OCI-LY7 (cell line): ENCODE results near the gene FOXF1. TPM values are rescaled to one million over a fixed set of nuclear protein-coding genes. Genes with fewer than 3 reads are reported as not detected.

ENCODE experiments used
- BruUV-seq: library from RNA; stranded (reverse); fragments of 400-500 nt; replicated peaks from 2 replicates; lab custom pipeline; 2021; lab: Mats Ljungman, UMichigan
- CTCF ChIA-PET: fragments of 300-600 bp; sonication (Branson Sonifier 250); formaldehyde crosslinking; loops from one replicate; lab custom pipeline; 2022; ENCODE audit warnings: antibody characterized with exemption; ENCODE audit not compliant: unreplicated experiment; lab: Charles Lee
- POLR2A ChIA-PET: fragments of 300-600 bp; sonication (Branson Sonifier 250); formaldehyde crosslinking; loops from one replicate; lab custom pipeline; 2022; ENCODE audit warnings: antibody characterized with exemption; lab: Charles Lee
- DNase-seq: peaks from one replicate; pipeline ENCODE4 v3.0.0-alpha.2; 2015; ENCODE audit warnings: low spot score
- H2AFZ ChIP-seq: fragments of 200-600 bp; sonication (generic), shearing (Covaris generic); 2 replicates; pipeline ENCODE4 v1.6.1; 2014; ENCODE audit warnings: mild to moderate bottlenecking, antibody characterized with exemption, low read length, moderate library complexity
- H3K27ac ChIP-seq: fragments of 200-600 bp; sonication (generic); 2 replicates; pipeline ENCODE4 v1.5.1; 2014; ENCODE audit warnings: mixed run types, low read depth, mild to moderate bottlenecking, moderate library complexity, low read length, inconsistent platforms; ENCODE audit not compliant: poor library complexity, severe bottlenecking
- H3K36me3 ChIP-seq: fragments of 200-600 bp; sonication (generic); 2 replicates; pipeline ENCODE4 v1.6.1; 2014; ENCODE audit warnings: mild to moderate bottlenecking, antibody characterized with exemption, low read length, moderate library complexity, mixed read lengths; ENCODE audit not compliant: insufficient read depth
- H3K4me1 ChIP-seq: fragments of 200-600 bp; sonication (generic); 2 replicates; pipeline ENCODE4 v1.5.1; 2014; ENCODE audit warnings: mild to moderate bottlenecking, low read length; ENCODE audit not compliant: insufficient read depth, poor library complexity, severe bottlenecking
- H3K4me2 ChIP-seq: fragments of 200-600 bp; sonication (generic); 2 replicates; pipeline ENCODE4 v1.6.1; 2014; ENCODE audit warnings: mild to moderate bottlenecking, low read length
- H3K4me3 ChIP-seq: fragments of 200-600 bp; sonication (generic); 2 replicates; pipeline ENCODE4 v1.5.1; 2014; ENCODE audit warnings: mild to moderate bottlenecking, low read depth, low read length; ENCODE audit not compliant: poor library complexity, severe bottlenecking
- H3K79me2 ChIP-seq: fragments of 200-600 bp; sonication (generic); 2 replicates; pipeline ENCODE4 v1.6.1; 2016; ENCODE audit warnings: low read depth, mild to moderate bottlenecking, low read length, moderate library complexity, mixed read lengths; ENCODE audit not compliant: insufficient read depth
- H3K9me2 ChIP-seq: fragments of 200-600 bp; sonication (generic); 2 replicates; pipeline ENCODE4 v1.6.1; 2016; ENCODE audit warnings: mild to moderate bottlenecking, low read length, mixed read lengths; ENCODE audit not compliant: insufficient read depth
- H3K9me3 ChIP-seq: fragments of 200-600 bp; sonication (generic); 2 replicates; pipeline ENCODE4 v1.6.1; 2014; ENCODE audit warnings: mild to moderate bottlenecking, mixed run types, low read length, mixed read lengths
- H4K20me1 ChIP-seq: fragments of 200-600 bp; sonication (generic); 2 replicates; pipeline ENCODE4 v1.6.1; 2014; ENCODE audit warnings: mild to moderate bottlenecking, antibody characterized with exemption, low read length, moderate library complexity, mixed read lengths; ENCODE audit not compliant: insufficient read depth
- EZH2phosphoT487 ChIP-seq: fragments of 200-600 bp; sonication (generic); IDR thresholded peaks from 2 replicates; pipeline ENCODE4 v1.6.1; 2018; ENCODE audit warnings: low read depth, borderline replicate concordance, mild to moderate bottlenecking, mixed run types, antibody characterized with exemption, low read length, moderate library complexity, mixed read lengths
- intact Hi-C: fragments of 100-400 bp; cut with micrococcal nuclease; formaldehyde crosslinking; loops from one replicate; pipeline ENCODE4 v1.10.0; 2022; ENCODE audit not compliant: unreplicated experiment
- total RNA-seq, 2 experiments: library from RNA; depleted of rRNA in 1 of 2; stranded (reverse); fragments of >200 nt in 1 of 2; shearing (Covaris generic) in 1 of 2; gene quantifications; 2 replicates each; pipeline ENCODE4 v1.2.3, GENCODE V29; 2014 to 2022
- TF ChIP-seq, protein P1 (sequence below): fragments of 200-600 bp; sonication (generic); conservative IDR thresholded peaks from 2 replicates; pipeline ENCODE4 v1.5.1; 2014; ENCODE audit warnings: mild to moderate bottlenecking, antibody characterized with exemption, low read length, moderate library complexity, mixed read lengths

The FOXF1 gene
- total RNA-seq, 2 experiments from 2014 or later, result not detected

DNA sequence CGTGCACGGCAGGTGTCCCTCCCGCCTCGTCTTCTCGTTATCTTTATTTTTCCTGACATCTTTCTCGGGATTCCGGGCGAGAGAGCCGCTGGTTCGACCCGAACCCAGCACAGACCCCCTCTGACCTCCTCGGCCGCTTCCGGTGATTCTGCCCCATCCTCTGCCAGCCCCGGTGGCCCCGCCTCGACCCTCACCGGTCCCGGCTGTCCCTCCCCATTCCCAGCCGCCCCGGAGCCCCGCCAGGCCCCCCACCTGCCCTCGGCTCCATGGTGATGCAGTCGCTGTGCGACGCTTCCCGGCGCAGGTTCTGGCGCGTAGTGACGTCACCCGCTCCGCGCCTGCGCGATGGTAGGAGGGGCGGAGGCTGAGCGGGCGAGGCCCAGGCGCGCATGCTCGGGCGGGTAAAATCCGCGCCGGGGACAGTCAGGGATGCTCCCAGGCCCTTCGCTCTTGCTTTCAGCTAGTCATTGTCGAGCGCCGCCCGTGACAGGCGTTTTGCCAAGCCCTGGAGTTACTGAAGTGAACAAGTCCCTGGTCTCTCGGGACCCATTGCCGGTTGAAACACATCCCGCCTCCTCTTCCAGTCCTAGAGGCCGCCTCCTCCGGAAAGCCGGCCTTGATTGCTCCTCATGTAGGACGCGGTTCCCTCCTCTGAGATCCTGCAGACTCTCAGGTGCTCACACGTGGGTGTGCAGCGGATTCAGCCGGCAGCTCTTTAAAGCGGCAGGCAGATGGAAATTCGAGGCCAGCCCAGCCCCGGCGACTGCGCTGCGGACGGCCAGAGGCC, 44.8 kb downstream of the FOXF1 start, which contains the start of gene MTHFSD:
Gene MTHFSD (minus strand): TSS at position 319 of the 787 bp plus-strand sequence. CDS start 51 bp downstream, at position 268.
- ChIA-PET POLR2A (interaction anchor here (0.7 kb wide), 1 partner anchor 1534 kb away, joined by 4 read pairs; no protein-coding TSS in a partner anchor), CTCF (no interaction called here)
- peak; percentile 92 for DNase-seq
- Histone ChIP-seq H3K36me3 (peaks cover 9% of the 10 kb centered on the region; the same call in 1 of the 2 replicates), H2AFZ (peak within 1 kb of the TSS; percentile 83), H3K4me2 (peak within 1 kb of the TSS; percentile 92), H3K9me3 (no peaks in the 10 kb centered on the region), H3K27ac (peak within 1 kb of the TSS; percentile 38), H3K9me2 (no peaks in the 10 kb centered on the region), H3K4me1 (peaks cover 9% of the 10 kb centered on the region), H3K4me3 (peak within 1 kb of the TSS; percentile 78), H4K20me1 (no peaks in the 10 kb centered on the region), H3K79me2 (peaks cover 7% of the 10 kb centered on the region; the same call in 1 of the 2 replicates)
- TF ChIP-seq EZH2phosphoT487, result no peak
- TF ChIP-seq, protein P1, sequence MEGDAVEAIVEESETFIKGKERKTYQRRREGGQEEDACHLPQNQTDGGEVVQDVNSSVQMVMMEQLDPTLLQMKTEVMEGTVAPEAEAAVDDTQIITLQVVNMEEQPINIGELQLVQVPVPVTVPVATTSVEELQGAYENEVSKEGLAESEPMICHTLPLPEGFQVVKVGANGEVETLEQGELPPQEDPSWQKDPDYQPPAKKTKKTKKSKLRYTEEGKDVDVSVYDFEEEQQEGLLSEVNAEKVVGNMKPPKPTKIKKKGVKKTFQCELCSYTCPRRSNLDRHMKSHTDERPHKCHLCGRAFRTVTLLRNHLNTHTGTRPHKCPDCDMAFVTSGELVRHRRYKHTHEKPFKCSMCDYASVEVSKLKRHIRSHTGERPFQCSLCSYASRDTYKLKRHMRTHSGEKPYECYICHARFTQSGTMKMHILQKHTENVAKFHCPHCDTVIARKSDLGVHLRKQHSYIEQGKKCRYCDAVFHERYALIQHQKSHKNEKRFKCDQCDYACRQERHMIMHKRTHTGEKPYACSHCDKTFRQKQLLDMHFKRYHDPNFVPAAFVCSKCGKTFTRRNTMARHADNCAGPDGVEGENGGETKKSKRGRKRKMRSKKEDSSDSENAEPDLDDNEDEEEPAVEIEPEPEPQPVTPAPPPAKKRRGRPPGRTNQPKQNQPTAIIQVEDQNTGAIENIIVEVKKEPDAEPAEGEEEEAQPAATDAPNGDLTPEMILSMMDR, result no peak
- intact Hi-C loops, result no loop called here
- BruUV-seq, result no TSS peak

DNA sequence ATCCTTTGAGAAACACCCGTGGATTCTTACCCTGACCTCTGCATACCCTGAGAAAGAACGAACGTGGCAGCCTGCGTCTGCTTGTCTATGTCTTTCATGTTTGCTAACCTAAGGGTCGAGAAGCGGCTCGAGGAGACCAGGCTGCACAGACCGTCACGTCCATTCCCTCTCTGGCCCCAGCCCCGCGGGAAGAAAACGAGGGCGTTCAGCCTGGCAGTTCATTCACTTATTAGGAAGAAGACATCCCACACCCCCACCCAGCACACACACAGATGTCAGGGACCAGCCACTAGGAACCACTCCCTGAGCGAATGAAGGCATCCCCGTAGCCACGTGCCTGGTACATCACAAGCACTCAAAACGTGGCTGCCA, 45.4 kb downstream of the FOXF1 start:
- no peak for DNase-seq
- Histone ChIP-seq H3K79me2 (peaks cover 7% of the 10 kb centered on the region; the same call in 1 of the 2 replicates), H3K9me2 (no peaks in the 10 kb centered on the region), H3K4me3 (peak overlapping the region; percentile 78), H4K20me1 (no peaks in the 10 kb centered on the region), H3K9me3 (no peaks in the 10 kb centered on the region), H3K27ac (no peak overlapping the region), H3K4me1 (peaks cover 9% of the 10 kb centered on the region), H3K36me3 (peaks cover 9% of the 10 kb centered on the region; the same call in 1 of the 2 replicates), H2AFZ (peak overlapping the region; percentile 83), H3K4me2 (peak overlapping the region; percentile 92)
- ChIA-PET CTCF (no interaction called here), POLR2A (no interaction called here)
- intact Hi-C loops, result no loop called here
- TF ChIP-seq, protein P1, result no peak
- TF ChIP-seq EZH2phosphoT487, result no peak
- no TSS peak for BruUV-seq

DNA sequence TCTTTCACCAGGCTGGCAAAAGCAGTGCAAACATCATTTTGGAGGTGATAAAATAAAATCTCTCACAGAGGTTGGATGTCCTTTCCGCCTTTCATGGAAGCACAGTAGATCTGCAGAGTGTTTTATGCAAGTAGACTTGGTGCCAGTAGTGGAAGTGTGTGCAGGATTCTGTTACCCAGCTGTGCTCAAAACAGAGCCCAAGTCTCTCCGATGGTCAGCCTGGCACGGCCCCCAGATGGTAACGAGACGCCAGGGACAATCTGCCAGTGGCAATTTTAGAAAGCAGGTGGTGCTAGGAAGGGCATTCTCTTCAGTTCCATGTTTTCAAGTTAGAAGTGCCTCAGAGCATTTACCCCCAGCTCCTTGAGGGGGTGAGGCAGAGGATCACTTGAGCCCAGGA, 46.2 kb downstream of the FOXF1 start:
- POLR2A ChIA-PET, result no interaction called here
- BruUV-seq, result no TSS peak
- Histone ChIP-seq H3K9me3 (no peaks in the 10 kb centered on the region), H3K9me2 (no peaks in the 10 kb centered on the region), H3K36me3 (peaks cover 9% of the 10 kb centered on the region; the same call in 1 of the 2 replicates), H3K4me3 (no peak overlapping the region), H3K27ac (no peak overlapping the region), H3K4me2 (no peak overlapping the region), H4K20me1 (no peaks in the 10 kb centered on the region), H2AFZ (no peak overlapping the region), H3K4me1 (peaks cover 9% of the 10 kb centered on the region), H3K79me2 (peaks cover 7% of the 10 kb centered on the region; the same call in 1 of the 2 replicates)
- CTCF ChIA-PET, result no interaction called here
- no peak for DNase-seq
- TF ChIP-seq, protein P1, result no peak
- TF ChIP-seq EZH2phosphoT487, result no peak
- intact Hi-C loops, result no loop called here
